TTC549 (cell line): ENCODE data around the gene RIOK3.

Source experiments
- FAIRE-seq: peaks from 2 replicates; lab custom pipeline; 2012; peaks lifted over from hg19 to GRCh38; lab: Jason Lieb, UNC

RIOK3 gene

DNA sequence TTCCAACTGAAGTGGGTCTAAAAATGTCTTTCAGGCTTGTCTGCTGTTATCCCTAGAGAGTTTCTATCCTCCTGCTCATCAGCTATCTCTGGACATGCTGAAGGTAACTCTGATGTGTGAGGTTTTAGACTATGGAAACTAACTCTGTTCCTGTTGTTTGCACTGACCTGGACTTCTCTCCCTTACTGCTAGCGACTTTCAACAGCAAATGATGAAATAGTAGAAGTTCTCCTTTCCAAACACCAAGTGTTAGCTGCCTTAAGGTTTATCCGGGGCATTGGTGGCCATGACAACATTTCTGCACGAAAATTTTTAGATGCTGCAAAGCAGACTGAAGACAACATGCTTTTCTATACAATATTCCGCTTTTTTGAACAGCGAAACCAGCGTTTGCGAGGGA, 77.1 kb downstream of the RIOK3 start:
- FAIRE-seq: no peak

DNA sequence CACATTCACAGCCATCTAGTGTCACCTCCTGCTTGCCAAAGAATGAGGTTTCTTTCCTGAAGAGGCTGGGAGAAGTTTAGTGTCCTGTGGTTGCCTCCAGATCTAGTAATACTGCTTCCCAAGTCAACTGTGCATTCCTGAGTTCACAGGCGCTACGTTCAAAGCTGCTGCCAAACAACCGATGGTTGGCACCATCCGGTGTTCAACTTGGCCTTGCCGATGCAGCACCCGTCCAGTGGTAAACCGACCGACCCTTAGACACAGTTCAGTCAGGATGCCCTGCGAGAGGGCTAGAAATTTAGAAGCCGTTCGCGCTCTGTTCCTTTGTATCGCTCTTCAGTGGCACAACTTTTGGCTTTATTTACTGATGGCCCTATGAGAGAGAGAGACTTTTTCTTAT, 78.8 kb downstream of the RIOK3 start:
- no peak for FAIRE-seq
